Activated naive CD4-positive, alpha-beta T cell treated with anti-CD3 and anti-CD28 coated beads, Interleukin-2, amount 10 ng/mL, durations not matched to agents 7 days and 5 days (primary cell): ENCODE data around the gene ATP2A3.
A peak's percentile ranks its signal among the peaks of the same experiment; 100 is the strongest.
"Not testable (repeated sequence)": the region's sequence is repeated elsewhere in the genome, so short reads cannot be mapped to it uniquely, and the experiment has no call there.

Experiments
- CTCF ChIA-PET: fragments of 350-600 bp; sonication (Branson Sonifier 250); formaldehyde crosslinking; loops from one replicate; lab custom pipeline; 2021; ENCODE audit warnings: antibody characterized with exemption; lab: Charles Lee
- DNase-seq: peaks from one replicate; pipeline ENCODE4 v3.0.0-alpha.2; 2020
- H3K27ac Mint-ChIP-seq: one replicate; pipeline ENCODE4 v1.8.0; 2021; ENCODE audit warnings: mild to moderate bottlenecking, moderate library complexity, mixed read lengths
- H3K27me3 Mint-ChIP-seq: one replicate; pipeline ENCODE4 v1.8.0; 2021; ENCODE audit warnings: mild to moderate bottlenecking, mixed read lengths
- H3K36me3 Mint-ChIP-seq: one replicate; pipeline ENCODE4 v1.8.0; 2021; ENCODE audit warnings: mixed read lengths
- H3K4me1 Mint-ChIP-seq: one replicate; pipeline ENCODE4 v1.8.0; 2021; ENCODE audit warnings: mixed read lengths
- H3K4me3 Mint-ChIP-seq: one replicate; pipeline ENCODE4 v1.8.0; 2021; ENCODE audit warnings: mild to moderate bottlenecking, moderate library complexity, mixed read lengths
- H3K9me3 Mint-ChIP-seq: one replicate; pipeline ENCODE4 v1.8.0; 2021; ENCODE audit warnings: mixed read lengths

Gene ATP2A3

GRCh38 chr17:3952186-3952585 lies 12.1 kb downstream of the ATP2A3 start:
- Mint-ChIP-seq H3K27ac (no peak overlapping the region), H3K27me3 (no peaks in the 10 kb centered on the region), H3K4me3 (no peak overlapping the region), H3K36me3 (peaks cover 37% of the 10 kb centered on the region), H3K4me1 (peaks cover 9% of the 10 kb centered on the region), H3K9me3 (no peaks in the 10 kb centered on the region)
- CTCF ChIA-PET, result interaction anchor here (1.5 kb wide), 1 partner anchor 39 kb away, joined by 4 read pairs; no protein-coding TSS in a partner anchor
- DNase-seq, result no peak

DNA sequence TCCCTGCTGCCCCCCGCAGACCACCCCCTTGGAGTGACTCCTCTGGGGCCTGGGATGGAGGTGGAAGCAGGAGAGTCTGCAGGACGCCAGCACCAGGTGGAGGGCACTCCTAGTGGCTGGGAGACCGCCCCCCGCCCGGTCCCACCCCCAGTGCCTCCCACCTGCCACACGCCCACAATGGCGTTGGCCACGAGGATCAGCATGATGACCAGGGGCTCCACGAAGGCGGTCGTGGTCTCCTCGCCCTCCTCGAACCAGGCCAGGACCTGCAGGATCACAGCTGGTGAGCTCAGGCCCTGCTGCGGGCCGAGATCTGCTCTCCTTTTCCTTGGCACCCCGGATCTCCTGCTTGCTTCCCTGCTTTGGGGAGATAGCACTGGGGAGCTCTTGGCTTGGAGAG lies 12.8 kb downstream of the ATP2A3 start:
- H3K9me3 Mint-ChIP-seq, result no peaks in the 10 kb centered on the region
- no peak for DNase-seq
- H3K4me3 Mint-ChIP-seq, result no peak overlapping the region
- peaks cover 2% of the 10 kb centered on the region for H3K4me1 Mint-ChIP-seq
- CTCF ChIA-PET, result no interaction called here
- H3K36me3 Mint-ChIP-seq, result peaks cover 31% of the 10 kb centered on the region
- no peaks in the 10 kb centered on the region for H3K27me3 Mint-ChIP-seq
- H3K27ac Mint-ChIP-seq, result no peak overlapping the region

DNA sequence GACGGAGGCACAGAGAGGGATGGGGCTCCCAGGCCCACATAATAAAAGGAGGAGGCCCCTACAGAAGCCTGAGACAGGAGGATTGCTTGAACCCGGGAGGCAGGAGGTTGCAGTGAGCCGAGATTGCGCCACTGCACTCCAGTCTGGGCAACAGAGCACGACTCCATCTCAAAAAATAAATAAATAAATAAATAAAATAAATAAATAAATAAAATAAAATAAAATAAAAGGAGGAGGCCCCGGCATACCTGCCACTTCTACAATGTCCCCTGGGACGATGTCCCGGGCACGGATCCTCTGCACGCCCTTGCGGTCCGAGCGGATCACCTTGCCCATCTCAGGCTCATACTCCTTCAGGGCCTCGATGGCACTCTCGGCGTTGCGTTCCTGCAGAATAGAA lies 13.2 kb downstream of the ATP2A3 start:
- DNase-seq, result no peak
- Mint-ChIP-seq H3K4me1 (peaks cover 2% of the 10 kb centered on the region), H3K27me3 (no peaks in the 10 kb centered on the region), H3K9me3 (no peaks in the 10 kb centered on the region), H3K4me3 (no peak overlapping the region), H3K27ac (no peak overlapping the region), H3K36me3 (peaks cover 31% of the 10 kb centered on the region)
- CTCF ChIA-PET, result no interaction called here

GRCh38 chr17:3950584-3950983 lies 13.7 kb downstream of the ATP2A3 start:
- H3K36me3 Mint-ChIP-seq, result peaks cover 33% of the 10 kb centered on the region

GRCh38 chr17:3949418-3949817 lies 14.8 kb downstream of the ATP2A3 start:
- CTCF ChIA-PET, result interaction anchor here (0.6 kb wide), 2 partner anchors 14 to 475 kb away, joined by 3 to 4 read pairs; no protein-coding TSS in a partner anchor
- peaks cover 3% of the 10 kb centered on the region for H3K9me3 Mint-ChIP-seq
- peaks cover 2% of the 10 kb centered on the region for H3K4me1 Mint-ChIP-seq
- no peak overlapping the region for H3K4me3 Mint-ChIP-seq
- H3K27me3 Mint-ChIP-seq, result no peaks in the 10 kb centered on the region
- no peak overlapping the region for H3K27ac Mint-ChIP-seq
- DNase-seq, result no peak
- H3K36me3 Mint-ChIP-seq, result peaks cover 38% of the 10 kb centered on the region

More at GRCh38 chr17:3950584-3950983, 13.7 kb downstream of the ATP2A3 start:
- no peak overlapping the region for H3K27ac Mint-ChIP-seq
- H3K27me3 Mint-ChIP-seq, result no peaks in the 10 kb centered on the region
- CTCF ChIA-PET, result no interaction called here
- DNase-seq, result no peak
- H3K9me3 Mint-ChIP-seq, result peaks cover 2% of the 10 kb centered on the region
- H3K4me3 Mint-ChIP-seq, result no peak overlapping the region
- peaks cover 2% of the 10 kb centered on the region for H3K4me1 Mint-ChIP-seq

DNA sequence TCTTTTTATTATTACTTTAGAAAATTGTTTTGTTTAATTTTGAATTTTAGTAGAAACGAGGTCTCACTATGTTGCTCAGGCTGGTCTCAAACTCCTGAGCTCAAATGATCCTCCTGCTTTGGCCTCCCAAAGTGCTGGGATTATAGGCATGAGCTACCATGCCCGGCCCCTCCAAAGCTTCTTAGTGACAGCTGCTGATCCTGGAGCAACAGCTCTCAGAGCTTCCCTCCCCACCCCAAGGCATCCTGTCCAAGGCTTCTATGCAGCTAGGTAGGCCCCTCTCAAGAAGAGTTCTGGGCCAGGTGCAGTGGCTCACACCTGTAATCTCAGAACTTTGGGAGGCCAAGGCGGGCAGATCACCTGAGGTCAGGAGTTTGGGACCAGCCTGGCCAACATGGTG lies 15.7 kb downstream of the ATP2A3 start:
- peaks cover 46% of the 10 kb centered on the region for H3K36me3 Mint-ChIP-seq
- CTCF ChIA-PET, result interaction anchor here (0.6 kb wide), 1 partner anchor 13 kb away, joined by 4 read pairs; no protein-coding TSS in a partner anchor
- H3K27me3 Mint-ChIP-seq, DNase-seq, H3K9me3 Mint-ChIP-seq, H3K4me1 Mint-ChIP-seq, H3K4me3 Mint-ChIP-seq: not testable (repeated sequence)
- peak overlapping the region; percentile 24 for H3K27ac Mint-ChIP-seq

GRCh38 chr17:3947318-3947810 lies 16.9 kb downstream of the ATP2A3 start:
- Mint-ChIP-seq H3K4me3 (no peak overlapping the region), H3K36me3 (peaks cover 52% of the 10 kb centered on the region), H3K4me1 (peaks cover 2% of the 10 kb centered on the region), H3K27me3 (no peaks in the 10 kb centered on the region), H3K9me3 (peaks cover 3% of the 10 kb centered on the region), H3K27ac (no peak overlapping the region)
- CTCF ChIA-PET, result no interaction called here
- no peak for DNase-seq

- Mint-ChIP-seq H3K4me3 (no peak overlapping the region), H3K27me3 (no peaks in the 10 kb centered on the region), H3K9me3 (peaks cover 3% of the 10 kb centered on the region), H3K4me1 (peaks cover 2% of the 10 kb centered on the region), H3K36me3 (peaks cover 50% of the 10 kb centered on the region), H3K27ac (no peak overlapping the region)
- CTCF ChIA-PET, result no interaction called here
- no peak for DNase-seq
These were observed 17.5 kb downstream of the ATP2A3 start for GRCh38 chr17:3946711-3947235.

GRCh38 chr17:3944485-3945388 lies 19.5 kb downstream of the ATP2A3 start:
- DNase-seq, result peak; percentile 44
- CTCF ChIA-PET, result interaction anchor here (0.5 kb wide), 1 partner anchor 55 kb away, joined by 3 read pairs; no protein-coding TSS in a partner anchor
- Mint-ChIP-seq H3K9me3 (peaks cover 3% of the 10 kb centered on the region), H3K27ac (no peak overlapping the region), H3K4me1 (peaks cover 2% of the 10 kb centered on the region), H3K27me3 (no peaks in the 10 kb centered on the region), H3K36me3 (peaks cover 61% of the 10 kb centered on the region), H3K4me3 (no peak overlapping the region)

GRCh38 chr17:3943240-3943891 lies 20.9 kb downstream of the ATP2A3 start:
- H3K27me3 Mint-ChIP-seq, result no peaks in the 10 kb centered on the region
- H3K36me3 Mint-ChIP-seq, result peaks cover 63% of the 10 kb centered on the region

DNA sequence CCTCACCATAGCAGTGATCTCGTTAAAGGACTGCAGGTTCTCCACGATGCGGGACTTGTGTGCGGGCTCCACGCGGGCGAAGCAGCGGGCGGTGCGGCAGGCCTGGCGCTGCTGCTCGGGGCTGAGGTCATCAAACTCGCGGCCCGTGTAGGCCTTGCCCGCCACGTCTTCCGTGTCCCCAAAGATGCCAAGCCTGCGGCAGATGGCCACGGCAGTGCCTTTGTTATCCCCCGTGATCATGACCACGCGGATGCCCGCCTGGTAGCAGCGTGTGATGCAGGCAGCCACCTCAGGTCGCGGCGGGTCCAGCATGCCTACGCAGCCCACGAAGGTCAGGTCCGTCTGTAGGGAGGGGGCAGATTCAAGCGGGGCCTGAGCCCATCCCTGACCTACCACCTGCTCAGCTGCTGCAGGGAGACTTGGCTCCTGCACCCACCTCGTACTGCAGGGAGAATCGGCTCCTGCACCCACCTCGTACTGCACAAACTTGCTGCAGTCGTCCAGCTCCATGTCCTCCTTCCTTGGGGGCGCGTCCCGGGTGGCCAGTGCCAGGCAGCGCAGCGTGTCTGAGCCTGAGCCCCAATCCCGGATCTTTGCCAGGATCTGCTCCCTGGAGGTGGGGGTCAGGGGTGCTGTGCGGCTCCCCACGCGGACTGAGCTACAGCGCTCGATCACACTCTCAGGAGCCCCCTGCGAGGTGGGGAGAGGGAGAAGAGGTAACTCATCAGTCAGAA lies 23.1 kb downstream of the ATP2A3 start:
- Mint-ChIP-seq H3K27me3 (no peaks in the 10 kb centered on the region), H3K4me1 (no peaks in the 10 kb centered on the region), H3K27ac (no peak overlapping the region), H3K36me3 (peaks cover 71% of the 10 kb centered on the region), H3K4me3 (no peak overlapping the region), H3K9me3 (peaks cover 3% of the 10 kb centered on the region)
- no peak for DNase-seq
- CTCF ChIA-PET, result no interaction called here

More at GRCh38 chr17:3943240-3943891, 20.9 kb downstream of the ATP2A3 start:
- DNase-seq, result no peak
- Mint-ChIP-seq H3K27ac (no peak overlapping the region), H3K4me1 (no peaks in the 10 kb centered on the region), H3K4me3 (no peak overlapping the region), H3K9me3 (peaks cover 3% of the 10 kb centered on the region)
- CTCF ChIA-PET, result no interaction called here

DNA sequence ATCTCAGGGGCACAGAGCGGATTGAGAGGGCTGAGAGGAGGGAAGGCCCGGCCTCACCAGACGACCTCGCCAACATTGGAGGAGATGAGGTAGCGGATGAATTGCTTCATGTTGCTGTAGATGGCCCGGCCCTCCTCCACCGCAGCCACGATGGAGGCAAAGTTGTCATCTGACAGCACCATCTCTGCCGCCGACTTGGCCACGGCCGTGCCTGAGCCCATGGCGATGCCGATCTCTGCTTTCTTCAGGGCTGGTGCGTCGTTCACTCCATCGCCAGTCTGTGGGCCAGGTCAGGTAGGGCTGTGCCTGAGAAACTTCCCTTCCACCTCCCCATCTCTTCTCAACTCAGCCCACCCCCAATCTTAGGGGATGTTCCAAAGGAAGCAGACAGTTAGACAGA lies 26.9 kb downstream of the ATP2A3 start:
- Mint-ChIP-seq H3K4me1 (no peaks in the 10 kb centered on the region), H3K27ac (peak overlapping the region; percentile 17), H3K9me3 (no peaks in the 10 kb centered on the region), H3K4me3 (no peak overlapping the region), H3K27me3 (no peaks in the 10 kb centered on the region), H3K36me3 (peaks cover 62% of the 10 kb centered on the region)
- CTCF ChIA-PET, result no interaction called here
- no peak for DNase-seq

DNA sequence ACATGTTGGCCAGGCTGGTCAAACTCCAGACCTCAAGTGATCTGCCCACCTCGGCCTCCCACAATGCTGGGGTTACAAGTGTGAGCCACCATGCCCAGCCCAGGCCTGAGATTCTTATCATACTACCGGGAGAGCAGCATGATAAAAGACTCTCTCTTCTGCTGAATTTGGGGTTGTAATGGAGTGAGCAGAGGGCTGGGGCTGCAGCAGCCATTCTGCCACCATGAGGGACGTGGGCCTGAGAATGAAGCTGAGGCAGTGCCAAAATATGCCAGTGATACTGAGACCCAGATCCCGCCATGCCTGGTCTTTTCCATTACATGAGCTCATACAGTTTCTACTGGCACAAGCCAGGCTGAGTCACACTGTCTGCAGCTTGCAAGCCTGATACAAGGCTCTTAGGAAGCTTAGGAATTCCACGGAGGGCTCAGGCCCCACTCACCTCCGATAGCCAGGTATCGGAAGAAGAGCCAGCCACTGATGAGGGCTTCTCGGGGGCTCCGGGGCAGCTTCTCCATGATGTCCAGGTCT lies 28.3 kb downstream of the ATP2A3 start:
- Mint-ChIP-seq H3K9me3 (no peaks in the 10 kb centered on the region), H3K27me3 (no peaks in the 10 kb centered on the region), H3K36me3 (peaks cover 59% of the 10 kb centered on the region), H3K4me3 (no peak overlapping the region), H3K4me1 (no peaks in the 10 kb centered on the region), H3K27ac (no peak overlapping the region)
- CTCF ChIA-PET, result interaction anchor here (0.6 to 1.8 kb wide), 3 partner anchors 13 to 69 kb away, joined by 4 to 6 read pairs (median 4); no protein-coding TSS in a partner anchor
- DNase-seq, result no peak
